HuH-7 (cell line): ENCODE results near the gene FOXC1.

Source experiments
- DNase-seq: peaks from one replicate; pipeline ENCODE4 v3.0.0; 2011; ENCODE audit warnings: low spot score

Gene FOXC1

GRCh38 chr6:1624058-1624850 is 14.5 kb downstream of the FOXC1 start:
- DNase-seq = no peak

- no peak for DNase-seq
These were observed 15.4 kb downstream of the FOXC1 start for GRCh38 chr6:1624851-1625781.

DNA sequence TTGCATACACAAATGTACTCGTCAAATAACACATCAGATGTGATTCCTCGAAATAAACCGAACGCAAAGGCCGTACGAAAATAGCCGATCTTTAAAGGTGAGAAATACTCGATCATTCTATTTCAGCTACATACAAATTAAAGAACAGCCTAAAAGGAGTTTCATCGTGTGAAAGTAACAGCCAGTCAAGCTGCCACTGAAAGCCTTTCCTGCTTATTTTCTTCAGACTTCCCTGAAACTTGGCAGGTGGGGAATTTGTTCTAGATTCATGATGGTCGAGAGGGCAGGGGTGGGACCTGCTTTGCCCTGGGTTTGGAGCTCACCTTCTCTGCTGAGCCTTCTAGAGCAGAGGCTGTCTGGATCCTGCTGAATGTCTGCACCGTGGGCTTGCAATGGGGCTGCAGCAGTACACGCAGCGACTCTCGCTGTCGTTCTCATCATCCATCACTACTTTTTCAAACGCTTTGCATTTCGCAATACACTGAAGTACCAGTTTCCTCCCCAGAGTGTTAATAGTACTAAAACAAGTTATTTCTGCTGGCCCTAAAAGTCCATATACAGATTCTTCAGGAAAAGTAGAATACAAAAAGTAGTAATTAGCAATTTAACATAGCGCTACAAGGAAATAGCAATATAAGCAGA is 16.2 kb downstream of the FOXC1 start:
- no peak for DNase-seq

DNA sequence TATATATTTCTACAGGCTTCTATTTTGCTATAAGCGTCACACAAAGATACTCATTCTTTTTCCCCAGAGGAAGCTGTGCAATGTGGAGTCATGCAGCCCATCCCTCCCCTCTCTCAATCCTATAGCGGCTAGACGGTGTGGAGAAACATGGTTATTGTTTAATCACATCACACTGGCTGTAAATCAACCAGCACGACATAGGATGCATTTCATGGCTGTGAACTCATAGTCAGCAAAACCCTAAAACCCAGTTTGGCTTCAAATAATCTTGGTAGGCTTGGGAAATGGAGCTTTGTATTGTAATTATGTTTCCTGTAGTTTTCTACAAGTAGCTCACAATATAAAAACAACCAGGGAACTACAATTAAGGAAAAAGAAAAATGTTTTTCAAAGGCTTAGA is 16.8 kb downstream of the FOXC1 start:
- no peak for DNase-seq

- no peak for DNase-seq
These were observed 18.3 kb downstream of the FOXC1 start for GRCh38 chr6:1627827-1628560.

DNA sequence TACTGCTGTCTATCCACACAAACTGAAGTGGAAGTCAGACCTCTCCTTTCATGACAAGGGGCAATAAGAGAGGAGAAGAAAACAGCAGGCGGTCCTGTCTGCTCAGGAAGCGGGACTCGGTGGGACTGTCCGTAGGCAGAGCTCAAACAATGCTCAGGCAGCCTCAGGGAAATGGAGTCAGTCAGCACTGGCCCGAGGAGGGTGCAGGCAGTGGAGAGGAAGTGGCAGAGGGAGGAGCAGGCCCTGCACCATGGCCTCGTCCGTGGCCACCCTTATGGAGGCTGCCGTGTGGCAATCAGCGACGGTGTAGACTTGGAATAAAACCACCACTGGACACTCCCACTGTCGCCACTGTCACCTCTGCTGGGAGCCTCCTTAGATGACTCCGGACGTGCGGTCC is 19.6 kb downstream of the FOXC1 start:
- DNase-seq = no peak

DNA sequence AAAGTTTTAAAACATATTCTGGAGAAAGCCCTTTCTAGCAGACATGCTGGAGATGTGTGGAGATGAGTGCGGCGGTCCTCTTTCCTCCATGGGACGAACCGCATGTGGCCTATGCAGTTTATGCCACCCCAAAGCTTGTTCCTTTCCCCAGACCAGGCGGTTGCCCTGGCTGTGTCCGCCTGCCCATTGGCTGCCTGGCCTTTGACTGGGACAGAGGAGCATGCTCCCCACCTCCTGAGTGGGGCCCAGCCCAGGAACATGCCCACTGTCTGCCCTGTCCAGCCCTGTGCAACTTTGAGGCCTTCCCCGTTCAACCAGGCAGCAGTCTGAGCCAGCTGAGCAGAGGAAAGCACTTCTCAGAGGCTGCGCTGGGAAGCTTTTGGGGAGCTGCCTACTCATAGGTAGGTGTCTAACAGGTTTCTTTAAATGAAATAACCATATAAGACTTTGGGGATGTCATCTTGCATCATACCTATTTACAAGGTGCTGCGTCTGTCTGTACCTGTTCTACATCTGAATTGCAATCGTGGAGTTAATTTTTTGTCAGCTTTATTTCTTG is 20.6 kb downstream of the FOXC1 start:
- DNase-seq = no peak

DNA sequence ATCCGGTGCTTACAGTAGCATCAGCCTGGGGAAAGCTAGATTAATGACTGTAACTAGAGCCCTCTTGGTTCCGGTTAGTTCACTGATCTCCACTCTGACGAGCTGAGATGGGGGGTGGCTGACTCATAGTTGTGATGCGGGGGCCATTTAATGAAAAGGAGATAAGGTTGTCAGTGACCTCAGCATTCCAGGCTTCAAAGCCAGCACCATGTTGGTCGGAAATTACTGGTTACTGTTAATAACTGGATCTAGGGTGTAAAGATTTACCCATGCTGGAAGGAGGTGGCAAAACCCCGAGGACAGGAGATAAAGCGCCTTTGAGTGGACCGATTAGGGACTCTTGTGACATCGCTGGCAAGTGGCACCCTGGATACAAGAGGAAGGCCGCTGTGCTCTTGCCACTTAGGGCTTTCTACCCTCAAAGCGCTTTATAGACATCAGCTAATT is 21.1 kb downstream of the FOXC1 start:
- DNase-seq = no peak

GRCh38 chr6:1631251-1631650 is 21.5 kb downstream of the FOXC1 start:
- no peak for DNase-seq

DNA sequence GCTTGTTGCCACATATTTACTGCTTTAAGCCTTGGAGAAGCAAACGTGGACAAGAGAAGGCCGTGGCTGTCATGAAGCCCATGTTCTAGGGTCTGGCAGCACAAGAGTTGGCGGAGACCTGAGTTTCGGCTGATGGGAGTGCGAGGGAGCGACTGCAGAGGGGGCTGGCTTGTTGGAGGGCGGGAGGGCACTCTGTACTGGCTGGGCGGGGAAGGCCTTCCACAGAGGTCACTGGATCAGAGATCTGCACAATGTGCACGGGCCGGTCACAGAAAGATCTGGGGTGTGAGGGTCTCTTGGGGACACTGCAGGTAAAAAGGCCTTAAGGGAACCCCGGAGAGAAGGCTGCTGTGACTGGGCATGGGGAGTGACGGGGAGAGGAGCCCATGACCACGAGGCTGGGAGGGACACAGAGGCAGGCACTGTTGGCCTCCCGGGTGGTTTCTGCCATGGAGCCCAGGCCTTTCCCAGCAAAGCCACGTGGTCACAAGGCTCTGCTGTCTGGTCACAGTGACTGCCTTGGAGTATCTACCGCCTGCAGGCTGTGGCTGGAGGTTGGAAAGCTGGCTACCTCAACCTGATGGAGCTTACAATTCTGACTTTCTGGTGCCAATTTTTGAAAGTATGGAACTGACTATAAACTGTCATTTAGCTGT is 23.8 kb downstream of the FOXC1 start:
- no peak for DNase-seq

GRCh38 chr6:1634081-1634480 is 24.4 kb downstream of the FOXC1 start:
- no peak for DNase-seq

DNA sequence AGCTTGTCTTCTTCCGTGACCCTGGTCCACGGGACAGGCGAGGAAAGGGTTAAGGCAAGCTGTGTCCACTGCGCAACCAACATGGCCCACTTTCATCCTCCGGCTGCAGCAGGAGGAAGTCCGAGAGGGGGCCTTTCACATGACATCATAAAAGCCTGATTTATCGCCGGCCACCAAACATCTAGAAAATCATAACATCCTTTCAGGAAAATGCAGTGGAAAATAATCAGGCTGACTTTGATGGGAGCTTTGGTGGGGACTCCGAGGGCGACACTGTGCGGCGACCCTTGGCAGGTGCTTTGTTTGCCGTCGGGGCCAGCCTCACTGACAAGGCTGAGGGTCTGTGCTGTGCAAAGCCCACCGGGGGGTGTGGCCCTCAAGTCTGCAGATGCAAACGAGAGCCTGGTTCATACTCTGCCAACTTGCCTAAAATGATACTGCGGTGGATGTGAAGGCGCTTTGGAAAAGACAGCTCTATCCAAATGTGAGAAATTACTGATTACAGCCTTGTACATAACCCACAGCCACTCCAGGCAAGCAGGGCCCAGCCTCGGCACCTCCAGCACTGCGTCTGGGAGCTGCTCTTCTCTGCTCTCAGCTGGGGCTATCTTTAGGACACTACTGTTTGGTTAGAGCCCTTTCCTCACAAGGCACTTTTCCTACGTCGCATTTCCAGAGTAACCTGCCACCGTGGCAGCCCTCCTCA is 25.7 kb downstream of the FOXC1 start:
- no peak for DNase-seq

- no peak for DNase-seq
These were observed 26.6 kb downstream of the FOXC1 start for GRCh38 chr6:1636272-1636825.

- DNase-seq = no peak
These were observed 27.5 kb downstream of the FOXC1 start for GRCh38 chr6:1636971-1637871.

GRCh38 chr6:1639430-1639829 is 29.7 kb downstream of the FOXC1 start:
- DNase-seq = no peak

DNA sequence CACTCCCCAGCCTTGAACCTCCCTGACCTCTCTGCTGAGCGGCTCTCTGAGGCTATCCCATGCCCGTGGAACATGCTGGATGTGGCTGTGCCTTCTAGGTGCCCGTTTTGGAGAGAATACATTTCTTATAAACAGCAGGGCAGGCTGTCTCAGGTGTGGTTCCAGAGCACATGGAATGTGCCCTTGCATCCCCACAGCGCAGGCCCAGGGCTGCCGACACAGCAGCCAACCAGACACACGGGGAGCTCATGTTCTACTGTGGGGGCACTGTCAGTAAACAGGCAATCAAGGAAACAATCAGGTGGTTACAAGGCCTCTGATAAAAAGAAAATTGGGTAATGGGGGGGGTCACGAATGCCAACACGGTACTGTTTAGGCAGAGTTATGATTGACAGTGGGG is 30.8 kb downstream of the FOXC1 start:
- no peak for DNase-seq

- DNase-seq = no peak
These were observed 31.7 kb downstream of the FOXC1 start for GRCh38 chr6:1641343-1641885.

DNA sequence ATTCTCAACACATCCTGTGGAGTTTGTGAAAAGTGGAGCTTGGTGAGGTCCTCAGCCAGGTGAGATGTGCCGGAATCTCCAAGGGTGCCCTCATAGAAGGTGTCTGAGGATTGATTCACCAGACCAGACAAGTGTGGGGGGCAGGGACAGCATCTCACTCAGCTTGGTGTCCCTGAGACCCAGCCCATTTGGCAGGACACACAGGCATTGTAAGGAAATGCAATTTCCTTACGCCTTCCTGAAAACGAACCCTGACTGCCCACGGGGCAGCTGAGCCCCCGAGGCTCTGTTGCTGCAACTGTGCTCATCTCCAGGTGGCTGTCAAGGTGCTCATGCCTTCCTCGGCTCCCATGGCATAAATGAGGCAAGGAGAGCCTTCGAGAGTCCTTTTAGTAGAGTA is 33.4 kb downstream of the FOXC1 start:
- no peak for DNase-seq
